Mesothelial cell of epicardium (in vitro differentiated cells): ENCODE measurements around the gene HMCN1. TPM values are rescaled to one million over a fixed set of nuclear protein-coding genes. Genes with fewer than 3 reads are reported as not detected.

ENCODE experiments used
- DNase-seq, 2 experiments: peaks; one replicate each; pipeline ENCODE4 v3.0.0; 2021; ENCODE audit warnings: low spot score in 2 of 2; ENCODE audit not compliant: unreplicated experiment in 2 of 2
- H3K27ac Mint-ChIP-seq: 2 replicates; pipeline ENCODE4 v1.8.0; 2021; ENCODE audit warnings: mixed read lengths
- H3K27me3 Mint-ChIP-seq: 2 replicates; pipeline ENCODE4 v1.8.0; 2021; ENCODE audit warnings: low read depth, mixed read lengths
- H3K36me3 Mint-ChIP-seq: 2 replicates; pipeline ENCODE4 v1.8.0; 2021; ENCODE audit warnings: mixed read lengths
- H3K4me1 Mint-ChIP-seq: 2 replicates; pipeline ENCODE4 v1.8.0; 2021; ENCODE audit warnings: mixed read lengths
- H3K4me3 Mint-ChIP-seq: 2 replicates; pipeline ENCODE4 v1.8.0; 2021; ENCODE audit warnings: mild to moderate bottlenecking, moderate library complexity, mixed read lengths
- H3K9me3 Mint-ChIP-seq: 2 replicates; pipeline ENCODE4 v1.8.0; 2021; ENCODE audit warnings: mixed read lengths
- CTCF ChIP-seq: fragments of 200-600 bp; sonication (generic); IDR thresholded peaks from one replicate; pipeline ENCODE4 v1.5.0; 2021; ENCODE audit warnings: antibody characterized with exemption; ENCODE audit not compliant: unreplicated experiment
- total RNA-seq: library from RNA; stranded (reverse); gene quantifications from 3 replicates; pipeline ENCODE4 v1.2.1, GENCODE V29; 2021

The HMCN1 gene
- total RNA-seq, 1 donor from 2014 or later, result 48.8 TPM

GRCh38 chr1:185824106-185824505, 89.9 kb downstream of the HMCN1 start:
- H3K4me1 Mint-ChIP-seq, result no peaks in the 10 kb centered on the region
- TF ChIP-seq CTCF, result no peak
- H3K9me3 Mint-ChIP-seq, result peaks cover 22% of the 10 kb centered on the region
- no peak overlapping the region for H3K4me3 Mint-ChIP-seq
- H3K27me3 Mint-ChIP-seq, result no peaks in the 10 kb centered on the region
- DNase-seq, result no peak
- peaks cover 4% of the 10 kb centered on the region for H3K36me3 Mint-ChIP-seq
- H3K27ac Mint-ChIP-seq, result no peak overlapping the region

DNA sequence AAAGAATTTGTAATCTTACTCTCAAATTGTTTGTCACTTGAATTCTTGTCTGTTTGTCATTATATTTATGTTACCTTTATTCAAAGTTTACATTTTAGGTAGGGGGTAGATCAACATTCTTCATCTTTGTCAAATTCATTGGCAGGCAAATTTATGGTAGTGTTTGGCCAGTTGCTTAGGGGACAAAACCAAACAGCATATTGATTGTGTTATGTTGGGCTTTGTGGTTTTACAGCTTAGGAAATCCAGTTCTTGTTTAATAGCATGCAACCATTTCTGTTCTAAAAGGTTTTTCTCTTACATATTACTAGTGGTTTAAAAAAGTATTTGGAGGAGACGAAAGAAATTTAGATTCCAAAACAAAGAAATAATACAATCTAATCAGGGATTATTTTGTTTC, 91.4 kb downstream of the HMCN1 start:
- no peaks in the 10 kb centered on the region for H3K4me1 Mint-ChIP-seq
- peaks cover 35% of the 10 kb centered on the region for H3K9me3 Mint-ChIP-seq
- DNase-seq, result no peak
- TF ChIP-seq CTCF, result no peak
- H3K27me3 Mint-ChIP-seq, result no peaks in the 10 kb centered on the region
- H3K27ac Mint-ChIP-seq, result no peak overlapping the region
- H3K4me3 Mint-ChIP-seq, result no peak overlapping the region
- H3K36me3 Mint-ChIP-seq, result peaks cover 11% of the 10 kb centered on the region

- Mint-ChIP-seq H3K4me1 (peaks cover 14% of the 10 kb centered on the region), H3K4me3 (no peak overlapping the region), H3K27ac (no peak overlapping the region), H3K27me3 (no peaks in the 10 kb centered on the region), H3K36me3 (peaks cover 5% of the 10 kb centered on the region), H3K9me3 (peaks cover 12% of the 10 kb centered on the region)
- TF ChIP-seq CTCF, result no peak
- no peak for DNase-seq
These were observed 100.2 kb downstream of the HMCN1 start for GRCh38 chr1:185834371-185834905.

DNA sequence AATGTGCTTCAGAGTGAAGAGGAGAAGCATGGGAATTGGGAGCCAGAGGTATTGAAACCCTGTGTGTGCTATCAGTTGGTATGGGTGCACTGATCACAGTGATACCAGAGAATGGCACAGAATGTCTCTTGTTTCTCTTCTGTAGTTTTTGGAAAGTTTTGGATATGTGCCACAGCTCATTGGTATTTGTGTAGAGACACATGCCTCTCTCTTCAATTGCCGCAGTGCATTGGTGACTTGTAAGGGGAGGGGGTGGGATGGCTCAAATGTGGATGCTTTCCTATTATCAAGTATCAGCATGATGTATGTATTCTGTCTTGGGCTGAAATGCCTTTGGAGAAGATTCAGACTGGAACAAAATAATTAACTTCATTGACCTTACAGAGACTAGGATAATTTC, 101.0 kb downstream of the HMCN1 start:
- no peak for TF ChIP-seq CTCF
- Mint-ChIP-seq H3K27ac (no peak overlapping the region), H3K9me3 (peaks cover 5% of the 10 kb centered on the region), H3K4me1 (peaks cover 14% of the 10 kb centered on the region), H3K36me3 (no peaks in the 10 kb centered on the region), H3K4me3 (no peak overlapping the region), H3K27me3 (no peaks in the 10 kb centered on the region)
- no peak for DNase-seq

DNA sequence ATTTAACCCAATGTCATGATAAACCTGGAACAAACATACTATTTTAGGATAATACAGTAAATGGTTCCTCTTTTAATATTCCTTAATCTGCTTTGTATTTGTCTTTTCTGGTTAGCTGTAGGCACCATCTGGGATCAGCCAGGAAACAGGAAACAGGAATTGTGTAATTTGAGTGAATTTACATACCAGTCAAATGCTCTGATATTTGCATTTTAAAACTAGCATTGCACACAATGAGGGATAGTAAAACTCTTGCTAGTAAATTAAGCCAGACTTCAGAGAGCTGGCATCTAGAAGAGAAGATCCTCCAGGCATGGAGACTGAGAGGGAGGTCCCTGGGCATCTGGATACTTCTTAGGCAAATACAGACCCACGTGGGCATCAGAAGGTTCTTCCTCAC, 103.5 kb downstream of the HMCN1 start:
- no peaks in the 10 kb centered on the region for H3K9me3 Mint-ChIP-seq
- no peaks in the 10 kb centered on the region for H3K27me3 Mint-ChIP-seq
- peaks cover 14% of the 10 kb centered on the region for H3K4me1 Mint-ChIP-seq
- H3K27ac Mint-ChIP-seq, result no peak overlapping the region
- DNase-seq, result no peak
- H3K4me3 Mint-ChIP-seq, result no peak overlapping the region
- H3K36me3 Mint-ChIP-seq, result no peaks in the 10 kb centered on the region
- TF ChIP-seq CTCF, result no peak

- H3K27ac Mint-ChIP-seq, result no peak overlapping the region
- H3K27me3 Mint-ChIP-seq, result no peaks in the 10 kb centered on the region
- H3K36me3 Mint-ChIP-seq, result no peaks in the 10 kb centered on the region
- H3K4me1 Mint-ChIP-seq, result peaks cover 17% of the 10 kb centered on the region
- DNase-seq, result no peak
- no peaks in the 10 kb centered on the region for H3K9me3 Mint-ChIP-seq
- no peak overlapping the region for H3K4me3 Mint-ChIP-seq
- TF ChIP-seq CTCF, result no peak
These were observed 103.9 kb downstream of the HMCN1 start for GRCh38 chr1:185838111-185838510.
